HG02623 (cell line): ENCODE results near the gene LRRC55.

ENCODE experiments used
- ATAC-seq: cut with Tn5 transposase; IDR thresholded peaks from one replicate; pipeline ENCODE4 v1.9.1; 2021; ENCODE audit warnings: moderate library complexity; ENCODE audit not compliant: unreplicated experiment

The LRRC55 gene

DNA sequence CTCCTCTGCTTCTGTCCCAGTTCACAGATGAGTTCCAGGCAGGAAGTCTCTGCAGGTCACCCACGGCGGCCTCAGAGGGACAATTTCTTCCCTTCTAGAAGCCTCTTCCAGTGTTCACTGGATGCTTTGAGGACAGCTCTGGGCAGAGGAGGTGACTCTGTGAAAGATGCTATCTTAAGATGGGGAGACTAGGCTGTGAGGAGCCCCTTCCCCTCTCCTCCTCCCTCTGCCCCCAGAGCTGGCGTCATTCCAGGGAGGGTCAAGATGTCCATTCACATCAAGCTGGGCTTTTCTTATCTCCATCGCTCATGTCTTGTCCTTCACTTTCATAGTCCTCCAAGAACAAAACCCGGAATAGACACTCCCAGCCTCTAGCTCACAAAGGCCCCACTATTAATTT lies 51.9 kb downstream of the LRRC55 start:
- ATAC-seq: no peak

DNA sequence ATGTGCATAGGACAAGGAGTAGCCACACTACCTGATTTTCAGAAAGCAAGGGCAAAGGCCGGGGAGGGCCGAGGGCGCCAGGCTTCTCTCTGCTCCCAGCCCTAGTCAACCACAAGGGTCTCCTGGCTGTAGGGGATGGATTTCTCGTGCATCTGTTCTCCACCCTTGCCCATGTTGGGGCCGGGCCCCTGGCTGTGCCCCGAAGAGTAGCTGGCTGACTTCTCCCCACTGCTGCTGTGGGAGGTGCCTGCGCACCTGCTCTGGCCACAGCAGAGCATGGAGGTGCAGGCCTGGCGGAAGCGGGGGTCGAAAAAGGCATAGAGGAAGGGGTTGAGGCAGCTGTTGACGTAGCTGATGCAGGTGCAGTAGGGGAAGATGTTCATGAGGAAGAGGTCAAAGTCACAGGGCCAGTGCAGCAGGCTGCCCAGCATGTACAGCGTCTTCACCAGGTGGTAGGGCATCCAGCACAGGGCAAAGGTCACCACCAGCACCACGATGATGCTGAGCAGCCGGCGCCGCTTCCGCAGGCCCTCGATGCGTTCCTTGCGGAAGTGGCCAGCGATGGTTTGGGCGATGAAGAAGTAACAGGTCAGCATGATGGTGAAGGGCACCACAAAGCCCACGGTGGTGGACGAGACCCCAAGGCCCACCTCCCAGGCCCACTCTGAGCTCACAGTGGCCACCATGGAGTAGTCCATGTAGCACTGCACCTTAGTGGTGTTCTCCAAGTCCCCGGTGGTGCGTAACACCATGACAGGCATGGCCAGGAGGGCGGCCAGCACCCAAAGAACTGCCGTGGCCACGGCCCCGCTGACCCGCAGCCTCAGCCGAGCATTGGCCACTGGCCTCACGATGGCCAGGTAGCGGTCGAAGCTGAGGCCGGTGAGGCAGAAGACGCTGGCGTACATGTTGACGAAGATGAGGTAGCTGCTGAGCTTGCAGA lies 54.3 kb downstream of the LRRC55 start:
- no peak for ATAC-seq

DNA sequence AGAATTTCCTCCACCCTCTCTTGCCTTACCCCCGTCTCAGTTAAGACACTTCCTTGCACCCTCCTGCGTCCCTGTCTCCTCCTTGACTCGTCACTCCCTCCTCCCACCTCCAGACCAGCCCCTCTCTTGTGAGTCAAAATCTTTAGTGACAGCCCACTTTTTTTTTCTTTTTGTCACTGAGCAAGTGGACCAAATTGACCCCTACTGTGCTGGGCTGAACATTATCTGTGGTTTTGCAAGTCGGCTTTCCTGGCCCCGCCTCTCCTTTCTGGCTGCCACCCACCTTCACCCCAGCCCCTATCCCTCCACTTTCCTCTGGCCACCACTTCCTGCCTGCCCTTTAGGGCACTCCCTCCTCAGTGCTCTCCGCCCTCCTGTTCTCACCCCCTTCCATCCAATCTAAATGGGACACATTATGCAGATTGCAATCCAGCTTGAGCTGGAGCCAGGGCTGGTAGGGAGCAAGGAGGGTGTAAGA lies 55.5 kb downstream of the LRRC55 start, which contains the start of gene APLNR:
Gene APLNR, minus strand, starts transcription at position 47 of the 478 bp plus-strand sequence. CDS start 246 bp downstream, outside the sequence.
- ATAC-seq: no peak

- ATAC-seq: no peak
Observed at GRCh38 chr11:57239348-57239747, 57.6 kb downstream of the LRRC55 start.

GRCh38 chr11:57240007-57240406 lies 58.3 kb downstream of the LRRC55 start:
- no peak for ATAC-seq

DNA sequence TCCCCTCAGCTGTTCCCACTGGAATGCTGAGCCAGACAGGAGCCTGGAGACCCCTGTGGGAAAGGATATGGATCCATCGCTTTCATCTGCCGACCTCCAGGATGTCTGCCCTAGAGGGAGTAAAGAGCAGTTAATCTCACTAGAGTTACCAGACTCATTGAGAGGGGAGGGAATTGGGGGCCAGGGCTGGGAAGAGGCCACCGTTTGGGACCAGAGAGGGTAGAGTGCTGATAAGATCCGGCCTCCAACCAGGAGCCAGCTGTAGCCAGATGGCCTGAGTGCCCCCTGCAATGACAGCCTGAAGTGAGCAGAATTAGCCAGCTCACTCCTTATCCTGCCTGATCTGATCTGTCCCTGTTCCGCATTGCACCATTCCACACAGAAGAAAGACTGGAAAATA lies 59.0 kb downstream of the LRRC55 start:
- no peak for ATAC-seq
